GM18505 (cell line): ENCODE measurements around the gene TAS2R1.

Source experiments
- ATAC-seq: cut with Tn5 transposase; IDR thresholded peaks from one replicate; pipeline ENCODE4 v1.9.1; 2021; ENCODE audit not compliant: unreplicated experiment
- POLR2A ChIP-seq: IDR thresholded peaks from 4 replicates; pipeline ENCODE4 v1.6.1; 2011; ENCODE audit warnings: borderline replicate concordance; ENCODE audit not compliant: insufficient read depth, insufficient read length; ENCODE audit errors: extremely low read depth

TAS2R1 gene

DNA sequence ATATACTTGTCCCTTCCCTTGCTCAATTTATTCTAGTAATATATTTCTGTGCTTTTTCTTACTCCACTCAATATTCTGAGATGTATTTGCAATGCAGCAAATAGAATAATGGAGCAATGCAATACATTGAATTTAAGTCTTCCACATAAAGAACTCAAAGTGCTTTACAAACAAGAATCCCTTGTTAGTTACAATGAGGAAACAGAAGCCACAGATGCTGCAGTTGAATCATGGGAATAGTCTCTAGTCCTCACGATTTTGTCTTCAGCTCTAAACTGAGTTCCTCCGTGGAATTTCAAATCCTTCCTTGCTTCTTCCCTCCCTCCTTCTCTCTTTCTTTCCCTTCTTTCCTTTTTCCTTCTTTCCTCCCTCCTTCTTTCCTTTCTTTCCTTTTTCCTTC lies 12.5 kb upstream of the TAS2R1 start:
- no peak for TF ChIP-seq POLR2A
- no peak for ATAC-seq

DNA sequence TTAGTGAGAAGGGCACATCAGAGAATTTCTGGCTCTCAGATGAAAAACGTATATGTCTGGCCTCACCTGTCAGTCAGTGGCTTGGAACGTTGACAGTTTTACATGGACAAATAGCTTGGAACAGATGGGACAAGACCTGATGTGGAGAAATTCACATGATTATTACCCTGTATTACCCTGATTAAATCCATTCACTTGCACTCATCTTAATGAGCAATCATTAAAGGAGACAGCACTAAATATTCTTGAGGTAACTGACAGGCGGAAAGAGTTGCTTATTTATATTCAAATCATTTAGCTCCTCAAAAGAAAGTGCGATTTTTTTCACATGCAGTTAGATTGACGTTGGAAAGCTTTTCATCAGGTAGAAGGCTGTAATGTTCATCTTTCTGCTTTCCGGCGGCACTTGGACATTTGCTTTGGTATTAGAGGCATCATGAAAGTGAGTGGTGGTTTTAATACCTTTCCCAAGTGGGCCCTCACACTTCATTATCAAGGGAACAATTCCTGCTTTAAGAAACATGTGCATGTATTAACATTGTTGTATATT lies 11.7 kb upstream of the TAS2R1 start:
- no peak for TF ChIP-seq POLR2A
- no peak for ATAC-seq

DNA sequence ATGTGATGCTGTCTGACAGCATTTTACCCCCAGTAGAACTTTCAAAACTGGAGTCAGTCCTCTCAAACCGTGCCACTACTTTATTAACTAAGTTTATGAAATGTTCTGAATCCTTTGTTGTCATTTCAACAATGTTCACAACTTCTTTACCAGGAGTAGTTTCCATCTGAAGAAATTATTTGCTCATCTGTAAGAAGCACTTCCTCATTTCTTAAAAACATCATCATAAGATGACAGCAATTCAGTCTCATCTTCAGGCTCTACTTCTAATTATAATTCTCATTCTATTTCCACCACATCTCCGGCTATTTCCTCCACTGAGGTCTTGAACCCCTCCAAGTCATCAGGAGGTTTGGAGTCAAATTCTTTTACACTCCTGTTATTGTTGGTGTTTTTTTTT lies 2.3 kb upstream of the TAS2R1 start:
- ATAC-seq = no peak
- no peak for TF ChIP-seq POLR2A

DNA sequence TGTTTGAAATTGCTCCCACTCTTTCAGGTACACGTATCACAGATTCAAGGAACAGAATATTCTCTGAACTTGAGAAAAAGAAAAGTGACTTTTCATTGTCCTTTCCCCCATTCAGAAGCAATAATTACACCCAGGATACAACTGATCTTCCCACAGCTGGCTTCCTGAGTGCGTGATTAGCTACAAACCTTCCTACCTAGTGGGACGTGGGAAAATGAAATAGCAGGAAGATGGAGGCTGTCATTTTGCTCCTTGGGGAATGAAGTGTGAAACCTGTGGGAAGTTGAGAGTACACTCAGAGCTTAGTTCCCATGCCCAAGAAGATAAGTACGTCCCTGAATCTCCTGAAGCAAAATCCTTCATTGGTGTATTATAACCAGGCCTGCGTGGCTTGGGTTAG lies 2.6 kb downstream of the TAS2R1 start:
- TF ChIP-seq POLR2A = no peak
- ATAC-seq = no peak

DNA sequence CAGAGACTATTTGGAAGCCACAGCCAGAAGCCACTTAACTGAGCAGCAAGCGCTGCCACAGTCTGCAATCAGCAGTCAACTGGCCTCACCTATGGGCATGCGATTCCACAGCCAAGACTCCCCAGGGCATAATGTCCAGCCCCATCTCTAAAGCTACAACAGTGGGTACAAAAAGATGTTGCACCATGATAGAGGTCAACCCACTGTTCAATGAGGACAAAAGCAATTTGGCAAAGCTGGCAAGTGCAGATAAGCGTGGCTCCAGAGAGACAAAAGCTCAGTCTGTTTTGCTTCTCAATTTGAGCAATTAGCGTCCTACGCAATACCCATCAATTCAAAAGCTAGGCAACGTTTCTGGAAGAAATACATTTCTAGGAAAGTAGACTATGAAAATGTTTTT lies 3.2 kb downstream of the TAS2R1 start:
- no peak for ATAC-seq
- no peak for TF ChIP-seq POLR2A

DNA sequence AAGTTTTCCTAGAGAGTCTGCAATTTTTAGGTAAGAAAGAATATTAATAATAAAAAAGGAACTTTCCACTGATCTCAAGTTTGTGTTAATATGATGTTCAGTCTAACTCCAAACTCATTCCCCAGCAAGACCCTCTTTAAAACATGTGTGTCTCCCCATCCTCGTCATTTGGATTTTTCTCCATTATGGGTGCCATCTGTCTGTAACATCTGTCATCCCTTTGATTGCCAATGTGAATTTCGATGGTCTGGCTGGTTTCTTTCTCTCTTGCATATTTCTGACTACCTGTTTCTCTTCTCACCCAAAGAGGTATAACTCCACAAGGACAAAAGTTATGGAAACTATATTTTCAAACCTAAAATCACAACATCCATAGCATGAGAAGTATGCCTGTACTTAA lies 4.4 kb downstream of the TAS2R1 start:
- ATAC-seq = no peak
- TF ChIP-seq POLR2A = no peak

DNA sequence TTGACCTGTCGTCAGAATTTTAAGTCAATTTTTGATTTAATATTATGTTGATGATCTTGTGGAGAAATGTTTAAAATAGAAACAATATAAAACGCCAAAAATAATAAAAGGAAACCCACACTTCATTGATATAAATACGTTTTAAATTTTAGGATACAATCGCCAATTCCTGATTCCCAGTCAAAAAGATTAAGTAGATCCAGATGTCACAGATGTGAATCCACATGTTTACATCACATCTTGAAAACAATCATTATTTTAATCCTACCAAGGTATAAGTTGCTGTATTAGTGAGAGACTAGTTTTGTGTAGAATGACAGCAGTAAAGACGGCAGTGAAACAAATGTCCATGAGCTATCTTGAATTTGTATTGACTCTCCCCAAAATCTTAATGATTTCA lies 4.9 kb downstream of the TAS2R1 start:
- no peak for TF ChIP-seq POLR2A
- ATAC-seq = no peak

DNA sequence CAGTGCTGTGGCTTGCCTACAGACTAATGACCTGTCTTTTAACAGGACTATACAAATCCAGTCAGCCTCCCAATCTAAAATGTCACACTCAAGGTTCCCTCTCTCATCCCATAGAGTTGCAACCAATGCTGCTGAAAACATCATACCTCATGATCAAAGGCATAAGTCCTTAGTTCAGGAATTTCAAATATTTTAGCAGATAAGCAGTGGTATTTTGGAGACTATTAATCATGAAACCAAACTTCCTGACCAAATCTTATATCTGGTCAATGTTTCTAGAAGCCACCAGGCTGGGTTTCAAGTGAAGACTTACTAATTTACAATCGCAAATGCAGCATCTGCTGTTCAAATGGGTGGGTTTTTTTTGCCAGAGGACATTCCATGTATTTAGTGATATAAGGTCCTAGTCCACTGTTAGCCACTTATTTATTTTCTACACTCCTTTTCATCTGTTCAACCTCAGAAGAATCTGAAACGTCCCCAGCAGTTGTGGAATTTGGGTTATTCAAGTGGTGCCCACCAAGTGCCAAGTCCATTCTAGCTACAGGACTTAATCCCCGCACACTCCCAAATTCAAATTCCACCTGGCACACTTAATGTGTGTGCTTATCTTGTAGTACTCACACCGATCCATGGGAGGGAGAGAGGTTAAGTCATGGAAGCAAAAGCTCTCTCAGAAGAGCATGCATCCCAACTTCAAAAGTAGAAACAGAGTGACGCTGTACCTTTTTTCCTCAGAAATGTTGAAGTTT lies 5.8 kb downstream of the TAS2R1 start:
- ATAC-seq = no peak
- TF ChIP-seq POLR2A = no peak

DNA sequence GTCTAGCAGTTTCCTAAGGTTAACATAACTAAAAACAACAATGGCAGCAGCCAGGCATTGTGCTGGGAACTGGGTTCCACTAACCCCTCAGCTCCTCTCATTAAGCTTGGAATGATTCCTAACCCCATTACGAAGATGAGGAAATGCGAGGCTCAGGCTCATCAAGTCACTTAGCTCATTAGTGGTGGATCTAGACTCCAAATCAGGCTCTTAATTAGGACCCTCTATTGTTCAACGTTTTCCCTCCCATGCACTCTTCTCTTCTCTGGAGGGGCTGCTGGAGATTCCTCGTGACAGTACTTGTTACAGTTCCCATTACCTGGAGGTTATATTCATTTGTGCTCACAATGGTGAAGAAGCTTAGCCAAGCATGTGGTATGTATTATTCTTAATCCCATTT lies 6.5 kb downstream of the TAS2R1 start:
- no peak for ATAC-seq
- no peak for TF ChIP-seq POLR2A

DNA sequence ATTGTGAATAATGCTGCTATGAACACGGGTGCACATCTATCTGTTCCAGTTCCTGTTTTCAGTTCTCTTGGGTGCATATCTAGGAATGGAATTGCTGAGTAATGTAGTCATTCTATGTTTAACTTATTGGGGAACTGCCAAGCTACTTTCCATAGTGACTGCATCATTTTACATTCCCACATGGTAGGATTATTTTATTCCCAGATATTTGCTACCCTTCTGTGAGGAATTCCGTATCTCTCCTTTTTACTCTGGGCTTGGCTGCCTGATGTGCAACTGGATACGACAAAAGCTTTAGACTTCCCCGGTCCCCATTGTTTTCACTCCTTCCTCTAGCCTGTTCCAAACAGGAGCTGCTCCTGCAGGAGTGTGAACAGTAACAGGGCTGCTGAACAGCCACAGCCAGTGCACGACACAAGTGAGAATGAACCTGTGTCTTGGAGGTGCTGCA lies 7.2 kb downstream of the TAS2R1 start:
- no peak for TF ChIP-seq POLR2A
- peak; percentile 62 for ATAC-seq

DNA sequence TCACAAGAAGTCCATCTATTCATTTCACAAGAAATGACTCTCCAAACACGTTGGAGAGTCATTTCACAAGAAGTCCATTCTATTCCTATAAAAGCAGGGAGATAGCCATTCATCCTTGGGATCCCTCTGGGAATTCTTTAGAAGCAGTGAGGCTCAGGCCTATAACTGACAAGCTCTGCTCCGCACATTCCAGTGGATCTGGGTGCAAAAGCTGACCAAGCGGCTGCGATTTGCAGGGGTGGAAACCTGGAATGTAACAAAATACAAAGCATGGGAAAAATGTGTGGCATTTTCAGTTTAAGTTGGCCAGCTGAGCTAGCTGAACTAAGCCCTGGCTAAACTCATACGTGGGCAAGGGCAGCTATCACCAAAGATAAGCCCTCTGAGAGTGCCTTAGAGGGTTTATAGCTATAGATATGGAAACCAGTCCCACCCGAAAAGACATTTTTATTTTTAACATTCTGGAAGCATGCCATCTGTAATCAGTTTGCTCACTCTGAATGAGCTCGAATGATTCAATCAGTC lies 8.7 kb downstream of the TAS2R1 start:
- no peak for TF ChIP-seq POLR2A
- no peak for ATAC-seq

DNA sequence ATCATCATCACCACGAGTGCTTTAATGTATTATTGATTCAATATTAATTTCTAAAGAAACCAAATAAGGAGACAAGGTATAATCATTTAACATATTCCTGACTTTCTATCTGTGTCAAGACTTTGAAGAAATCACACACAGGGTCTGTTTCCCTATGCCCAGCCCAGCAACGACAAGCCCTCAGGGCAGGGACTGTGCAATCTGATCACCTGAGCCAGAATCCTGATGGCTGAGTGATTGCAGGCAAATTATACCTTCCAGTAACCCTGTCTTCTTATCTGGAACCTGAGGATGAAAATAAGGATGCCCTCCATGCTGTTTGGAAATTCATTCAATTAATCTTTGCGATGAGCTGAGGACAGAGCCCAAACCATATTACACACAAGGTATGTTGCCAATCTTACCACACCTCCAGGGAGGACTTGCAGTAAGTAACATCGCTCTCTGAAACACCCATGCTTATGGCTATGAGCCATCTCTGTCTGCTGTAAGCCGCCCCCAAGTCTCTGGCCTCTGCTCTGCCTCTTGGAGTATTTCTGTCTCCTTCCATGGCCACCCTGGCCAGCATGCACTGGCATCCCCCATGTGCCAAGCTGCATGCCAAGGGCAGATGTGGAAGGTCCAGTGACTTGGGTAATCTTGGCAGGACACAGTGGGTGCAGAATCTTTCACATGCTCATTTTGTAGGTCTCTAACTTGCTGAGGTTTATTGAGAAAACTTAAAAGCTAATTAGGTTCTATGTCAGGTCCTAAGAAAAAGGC lies 10.6 kb downstream of the TAS2R1 start:
- no peak for TF ChIP-seq POLR2A
- no peak for ATAC-seq

DNA sequence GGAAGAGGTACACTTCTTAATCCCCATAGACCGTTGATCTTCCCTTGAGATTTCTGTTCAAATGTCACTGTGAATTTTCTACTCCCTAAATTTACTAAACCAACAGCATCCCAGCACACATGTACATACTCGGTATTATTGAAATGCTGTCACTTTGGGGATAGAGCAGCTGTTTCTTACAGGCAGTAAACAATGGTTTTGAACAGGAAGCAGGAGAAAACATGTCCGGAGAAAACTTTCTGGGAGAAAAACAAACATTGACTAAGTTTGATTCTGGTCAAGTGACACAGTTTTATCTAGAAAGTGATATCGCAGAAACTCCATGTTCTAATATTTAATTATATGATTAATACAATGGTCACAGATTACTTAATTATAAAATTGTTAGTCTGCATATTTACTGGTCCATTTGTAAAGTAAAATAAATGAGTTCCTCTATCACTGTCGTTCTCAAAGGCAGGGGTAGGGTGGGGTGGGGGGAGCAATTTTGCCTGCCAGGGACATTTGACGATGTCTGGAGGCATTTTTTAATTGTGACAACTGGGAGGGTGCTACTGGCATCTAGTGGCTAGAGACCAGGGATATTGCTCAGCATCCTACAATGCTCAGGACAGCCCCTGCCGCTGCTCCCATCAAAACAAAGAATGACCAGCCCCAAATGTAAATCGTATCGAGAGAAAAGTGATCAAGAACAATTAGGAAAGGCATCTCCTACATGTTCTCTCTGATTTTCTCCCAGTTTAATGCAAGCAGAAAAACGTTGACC lies 12.2 kb downstream of the TAS2R1 start:
- no peak for ATAC-seq
- no peak for TF ChIP-seq POLR2A

DNA sequence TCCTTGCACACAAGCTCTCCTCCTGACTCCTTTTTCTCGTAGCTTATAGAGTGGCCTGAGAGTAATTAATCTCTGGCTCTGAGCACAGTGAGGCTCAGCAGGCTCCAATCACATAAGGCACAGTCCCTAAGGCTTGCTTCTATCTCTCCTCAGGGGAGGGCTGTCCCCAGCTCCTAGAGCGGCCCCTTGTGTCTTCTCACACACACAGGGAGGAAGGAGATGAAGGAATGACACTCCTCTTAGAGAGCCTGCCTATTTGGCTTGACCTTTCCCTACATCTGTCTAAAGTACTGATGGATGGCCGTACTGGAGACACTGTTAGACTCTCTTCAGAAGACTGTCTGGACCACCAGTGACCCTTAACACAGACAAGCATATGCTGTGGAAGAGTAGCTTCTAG lies 12.9 kb downstream of the TAS2R1 start:
- ATAC-seq = no peak
- no peak for TF ChIP-seq POLR2A

DNA sequence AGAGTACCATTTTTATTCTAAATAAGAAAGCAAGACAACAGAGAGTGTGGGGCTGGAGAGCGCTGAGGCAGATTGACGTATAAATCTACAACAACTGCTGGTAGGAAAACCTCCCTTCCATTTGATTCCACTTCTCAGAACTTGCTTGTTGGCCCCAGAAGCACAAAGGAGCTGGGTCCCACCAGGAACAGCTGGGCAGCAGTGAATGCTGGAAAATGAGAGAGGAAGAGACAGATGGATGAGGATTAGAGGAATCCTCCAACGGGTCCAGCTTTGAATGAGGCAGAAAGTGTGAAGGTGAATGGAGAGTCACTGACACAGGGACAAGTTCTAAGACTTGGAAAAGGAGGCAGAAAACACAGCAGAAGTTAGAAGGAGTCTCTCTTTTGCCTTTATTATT lies 14.8 kb downstream of the TAS2R1 start:
- no peak for TF ChIP-seq POLR2A
- no peak for ATAC-seq
